Measurements from ENCODE around the gene HMGA1. TPM values are rescaled to one million over a fixed set of nuclear protein-coding genes. Genes with fewer than 3 reads are reported as not detected.

The HMGA1 gene
- polyA plus RNA-seq, 1 of the 3 experiments (the other 2 are of a cell fraction) = 433 TPM

- TF ChIP-seq MXI1 (IDR thresholded peaks at IDR 0.05; ENCODE audit: low read depth, low read length) (no peak), MAX (IDR thresholded peaks at IDR 0.05; ENCODE audit: low read depth) (no peak), USF1 (IDR thresholded peaks at IDR 0.05; ENCODE audit: borderline replicate concordance, low read depth) (no peak), PBX3 (IDR thresholded peaks at IDR 0.05) (no peak), TCF12 (IDR thresholded peaks at IDR 0.05) (no peak), FOXM1 (IDR thresholded peaks at IDR 0.05; ENCODE audit: low read depth) (no peak), USF2 (IDR thresholded peaks at IDR 0.05; ENCODE audit: borderline replicate concordance, low read depth, low read length) (no peak), GATA2 (CRISPR knock-in tag; IDR thresholded peaks at IDR 0.05) (no peak), NRF1 (IDR thresholded peaks at IDR 0.05; ENCODE audit: low read depth, low read length) (no peak), YY1 (IDR thresholded peaks at IDR 0.05; ENCODE audit: low read depth) (no peak), NFIC (IDR thresholded peaks at IDR 0.05; ENCODE audit: borderline replicate concordance) (no peak), CTCF (IDR thresholded peaks at IDR 0.05) (no peak), EZH2phosphoT487 (IDR thresholded peaks at IDR 0.05; ENCODE audit: borderline replicate concordance, low read depth) (no peak)
- no peak overlapping the region for H3K27ac ChIP-seq (ENCODE audit: low read depth in 2 of 2, low read length in 1 of 2)
- no peak overlapping the region for H2AFZ ChIP-seq (ENCODE audit: low read depth)
- no peaks in the 10 kb centered on the region for H3F3A ChIP-seq (replicated peaks; ENCODE audit: insufficient read depth)
- H3K27me3 ChIP-seq (ENCODE audit: insufficient read depth) = no peaks in the 10 kb centered on the region
- DNase-seq = no peak
- peaks cover 23 to 25% of the 10 kb centered on the region in 2 experiments for H3K36me3 ChIP-seq (replicated peaks in 1 of 2; ENCODE audit: control insufficient read depth in 1 of 2, insufficient read depth in 2 of 2, low read length in 1 of 2)
- H3K4me1 ChIP-seq (ENCODE audit: control insufficient read depth in 1 of 2, insufficient read depth in 2 of 2, low read depth in 1 of 2, low read length in 1 of 2) = no peaks in the 10 kb centered on the region; a peak in 1 of 4 replicates
- whole genome bisulfite sequencing (ENCODE audit: low lambda C conversion rate) = 98% methylated on average over 3 of the region's 3 CpGs
- H3K4me2 ChIP-seq = no peak overlapping the region
- H3K9me3 ChIP-seq = no peaks in the 10 kb centered on the region
- CTCF ChIA-PET = no interaction called here
- POLR2A ChIA-PET = no interaction called here
- no peak overlapping the region for H3K4me3 ChIP-seq (ENCODE audit: low read depth in 2 of 2, low read length in 1 of 2)
- no peaks in the 10 kb centered on the region for H3K9me2 ChIP-seq
- 0 out of 2 replicates have a peak, but pooled peaks cover 2% of the 10 kb centered on the region for H4K20me1 ChIP-seq (ENCODE audit: insufficient read depth)
- 0 out of 2 replicates have a peak, but pooled peaks cover 2% of the 10 kb centered on the region for H3K79me2 ChIP-seq (ENCODE audit: insufficient read depth)
- no peak overlapping the region for H3K9ac ChIP-seq
Observed at GRCh38 chr6:34292954-34293353, 56.3 kb downstream of the HMGA1 start.
